K562 (cell line): ENCODE data around the gene NPAS3. TPM values are rescaled to one million over a fixed set of nuclear protein-coding genes. Genes with fewer than 3 reads are reported as not detected.

Experiments
- ATAC-seq: fragments of 200-7000 bp; cut with Tn5 transposase; 3 replicates; pipeline ENCODE4 v1.9.1; 2020; ENCODE audit warnings: moderate library complexity
- BruUV-seq: library from RNA; stranded (reverse); fragments of 400-500 nt; replicated peaks from 2 replicates; lab custom pipeline; 2021; lab: Mats Ljungman, UMichigan
- CTCF ChIA-PET: fragments of 300-600 bp; formaldehyde crosslinking; extraction: SDS; loops from one replicate; lab custom pipeline; 2021; ENCODE audit warnings: low intra/inter-chr PET ratio; lab: Yijun Ruan, JAX
- POLR2A ChIA-PET: fragments of 300-600, 350-650 bp; sonication (Branson Sonifier 250); formaldehyde crosslinking; extraction: SDS; loops from one replicate; lab custom pipeline; 2021; ENCODE audit warnings: antibody characterized with exemption, inconsistent platforms; lab: Yijun Ruan, JAX
- DNase-seq, 4 experiments: peaks; one replicate each; pipeline versions ENCODE4 v3.0.0 to v3.0.0-alpha.2; 2011 to 2018; ENCODE audit warnings: low spot score in 3 of 4, mixed read lengths in 3 of 4; ENCODE audit errors: extremely low read depth in 1 of 4
- FAIRE-seq: peaks from 2 replicates; lab custom pipeline; 2011; peaks lifted over from hg19 to GRCh38; lab: Jason Lieb, UNC
- H2AFZ ChIP-seq: 2 replicates; pipeline ENCODE4 v1.6.0; 2011; ENCODE audit warnings: low read depth, low read length, control low read depth, inconsistent platforms
- H3K27ac ChIP-seq: fragments of 200-600 bp; 3 replicates; pipeline ENCODE4 v1.8.0; 2011; ENCODE audit warnings: low read depth, mild to moderate bottlenecking, control low read depth, inconsistent platforms, low read length, moderate library complexity, mixed read lengths; ENCODE audit errors: extremely low read depth
- H3K27me3 ChIP-seq, 2 experiments: fragments of 300-600 bp in 1 of 2; 2 replicates in 1 of 2; 3 replicates in 1 of 2; pipeline versions ENCODE4 v1.6.0 to v1.8.0; 2011; ENCODE audit warnings: inconsistent platforms in 2 of 2, low read length in 2 of 2, mild to moderate bottlenecking in 1 of 2, mixed read lengths in 1 of 2, moderate library complexity in 1 of 2; ENCODE audit not compliant: control insufficient read depth in 2 of 2, insufficient read depth in 2 of 2
- H3K36me3 ChIP-seq: fragments of 300-600 bp; 3 replicates; pipeline ENCODE4 v1.8.0; 2011; ENCODE audit warnings: mild to moderate bottlenecking, low read length, inconsistent platforms; ENCODE audit not compliant: control insufficient read depth, insufficient read depth
- H3K4me1 ChIP-seq, 2 experiments: fragments of 200-600 bp in 1 of 2; replicated peaks in 1 of 2; 2 replicates in 1 of 2; 3 replicates in 1 of 2; pipeline versions ENCODE4 v1.5.1 to v1.8.0; 2011; ENCODE audit warnings: inconsistent platforms in 2 of 2, low read length in 2 of 2, mild to moderate bottlenecking in 1 of 2, mixed read lengths in 1 of 2, moderate library complexity in 1 of 2; ENCODE audit not compliant: control insufficient read depth in 2 of 2, insufficient read depth in 2 of 2
- H3K4me2 ChIP-seq: 2 replicates; pipeline ENCODE4 v1.6.1; 2011; ENCODE audit warnings: low read length, control low read depth, inconsistent platforms, mixed read lengths; ENCODE audit not compliant: insufficient read depth
- H3K4me3 ChIP-seq: fragments of 200-600 bp; sonication (generic), shearing (Covaris generic); 2 replicates; pipeline ENCODE4 v1.5.1; 2016; ENCODE audit warnings: control low read depth, inconsistent platforms
- H3K79me2 ChIP-seq: fragments of 200-600 bp; 3 replicates; pipeline ENCODE4 v1.8.0; 2011; ENCODE audit warnings: low read length, inconsistent platforms; ENCODE audit not compliant: control insufficient read depth, insufficient read depth
- H3K9ac ChIP-seq, 2 experiments: 2 replicates each; pipeline versions ENCODE4 v1.6.0 to v1.6.1; 2011; ENCODE audit warnings: low read depth in 2 of 2, low read length in 2 of 2, control low read depth in 1 of 2, inconsistent platforms in 1 of 2, mild to moderate bottlenecking in 1 of 2, mixed read lengths in 1 of 2; ENCODE audit not compliant: insufficient read depth in 1 of 2
- H3K9me1 ChIP-seq: one replicate; pipeline ENCODE4 v1.6.0; 2011; ENCODE audit warnings: inconsistent platforms, mild to moderate bottlenecking, low read length, moderate library complexity; ENCODE audit not compliant: control insufficient read depth, insufficient read depth
- H3K9me3 ChIP-seq: replicated peaks from 2 replicates; pipeline ENCODE4 v1.5.1; 2011; ENCODE audit warnings: low read depth, low read length, inconsistent platforms; ENCODE audit not compliant: control insufficient read depth, insufficient read depth
- H4K20me1 ChIP-seq: replicated peaks from 2 replicates; pipeline ENCODE4 v1.6.1; 2011; ENCODE audit warnings: low read length, inconsistent platforms, mixed read lengths; ENCODE audit not compliant: control insufficient read depth, insufficient read depth
- ATF3 ChIP-seq, 2 experiments: fragments of 450-650 bp in 1 of 2; sonication (generic) in 1 of 2; formaldehyde crosslinking in 1 of 2; IDR thresholded peaks in 1 of 2; conservative IDR thresholded peaks in 1 of 2; 2 replicates each; pipeline versions ENCODE4 v1.6.1 to v1.8.1; 2016 to 2023; ENCODE audit warnings: mild to moderate bottlenecking in 2 of 2, moderate library complexity in 2 of 2, inconsistent platforms in 1 of 2, missing genetic modification reagents in 1 of 2
- BRD9 ChIP-seq: fragments of 450-650 bp; IDR thresholded peaks from 2 replicates; pipeline ENCODE4 v1.6.1; 2018; ENCODE audit warnings: low read depth; ENCODE audit not compliant: partially characterized antibody
- ZFP91 ChIP-seq: sonication (generic); formaldehyde crosslinking; IDR thresholded peaks from 2 replicates; pipeline ENCODE4 v1.8.0; 2022; ENCODE audit warnings: mild to moderate bottlenecking, missing genetic modification reagents
- ZNF134 ChIP-seq: fragments of 250-450 bp; sonication (Bioruptor Pico); conservative IDR thresholded peaks from 2 replicates; pipeline ENCODE4 v1.4.0; 2020
- ZNF655 ChIP-seq: fragments of 250-450 bp; sonication (Bioruptor Pico); IDR thresholded peaks from 2 replicates; pipeline ENCODE4 v1.5.0; 2021
- in situ Hi-C: fragments of 300-500 bp; cut with MboI; formaldehyde crosslinking; loops from 4 replicates; pipeline ENCODE4 v1.15.0; 2018; ENCODE audit warnings: inconsistent platforms, mixed read lengths
- intact Hi-C: fragments of 100-400 bp; cut with micrococcal nuclease; formaldehyde crosslinking; loops from 2 replicates; pipeline ENCODE4 v1.14.2; 2022
- polyA plus RNA-seq, 8 experiments: library from polyadenylated mRNA; depleted of rRNA in 4 of 8; stranded (reverse) in 5 of 8; unstranded in 3 of 8; fragments of >200 nt; fragmentation: Nextera tagmentation in 2 of 8; fragmentation: Illumina TruSeq in 1 of 8; extraction: Ambion mirVana in 2 of 8; extraction: Trizol in 1 of 8; gene quantifications; 2 replicates each; pipeline versions ENCODE4 v1.2.1 to v1.2.3, GENCODE V29; 2011 to 2014; ENCODE audit warnings: inconsistent platforms in 1 of 8, missing spikeins in 1 of 8
- total RNA-seq, 7 experiments: library from RNA; depleted of rRNA in 6 of 7; stranded (reverse); fragments of >200 nt in 6 of 7; fragmentation: Illumina TruSeq in 2 of 7; extraction: Trizol in 2 of 7; gene quantifications; 2 replicates each; pipeline versions ENCODE4 v1.2.1 to v1.2.3, GENCODE V29; 2011 to 2021; ENCODE audit warnings: low replicate concordance in 1 of 7

Gene NPAS3
- total and polyA plus RNA-seq, 9 of the 15 experiments (the other 6 are each of a cell fraction or from before 2014, with no cell fraction given) = 0.04 TPM; not detected in 8

GRCh38 chr14:33175951-33176350 lies 237.3 kb downstream of the NPAS3 start:
- no peaks in the 10 kb centered on the region for H3K4me1 ChIP-seq
- intact Hi-C loops (no loop called here), in situ Hi-C loops (no loop called here)
- no peaks in the 10 kb centered on the region for H3K9me3 ChIP-seq
- H2AFZ ChIP-seq = no peak overlapping the region
- no TSS peak for BruUV-seq
- no peak overlapping the region for H3K4me2 ChIP-seq
- TF ChIP-seq ZNF655 = no peak
- TF ChIP-seq ZNF134 (CRISPR knock-in tag) = no peak
- TF ChIP-seq ZFP91 (CRISPR knock-in tag) = no peak
- no peak for TF ChIP-seq BRD9
- TF ChIP-seq ATF3 (IDR thresholded peaks at IDR 0.05) = no peak
- no peak for TF ChIP-seq ATF3 (CRISPR knock-in tag; conservative IDR thresholded peaks at IDR 0.05)
- H3K79me2 ChIP-seq = no peaks in the 10 kb centered on the region
- DNase-seq (no peak), FAIRE-seq (no peak), ATAC-seq (no peak)
- H4K20me1 ChIP-seq = no peaks in the 10 kb centered on the region
- ChIA-PET CTCF (no interaction called here), POLR2A (no interaction called here)
- H3K36me3 ChIP-seq = no peaks in the 10 kb centered on the region
- H3K4me3 ChIP-seq = no peak overlapping the region
- H3K9me1 ChIP-seq = no peaks in the 10 kb centered on the region
- H3K27ac ChIP-seq = no peak overlapping the region
- no peaks in the 10 kb centered on the region for H3K27me3 ChIP-seq
- no peak overlapping the region for H3K9ac ChIP-seq
